ENCODE results near the gene CBX2.

DNA sequence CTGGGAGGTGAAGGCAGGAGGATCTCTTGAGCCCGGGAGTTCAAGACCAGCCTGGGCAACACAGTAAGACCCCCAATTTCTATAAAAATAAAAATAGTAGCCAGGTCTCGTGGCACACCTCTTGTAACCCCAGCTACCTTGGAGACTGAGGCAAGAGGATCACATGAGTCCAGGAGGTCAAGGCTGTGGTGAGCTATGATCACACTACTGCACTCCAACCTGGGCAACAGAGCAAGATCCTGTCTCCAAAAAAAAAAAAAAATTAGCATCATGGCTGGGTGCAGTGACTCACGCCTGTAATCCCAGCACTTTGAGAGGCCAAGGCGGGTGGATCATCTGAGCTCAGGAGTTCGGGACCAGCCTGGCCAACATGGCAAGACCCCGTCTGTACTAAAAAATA is 6.7 kb upstream of the CBX2 start:
- TF ChIP-seq, protein P1, sequence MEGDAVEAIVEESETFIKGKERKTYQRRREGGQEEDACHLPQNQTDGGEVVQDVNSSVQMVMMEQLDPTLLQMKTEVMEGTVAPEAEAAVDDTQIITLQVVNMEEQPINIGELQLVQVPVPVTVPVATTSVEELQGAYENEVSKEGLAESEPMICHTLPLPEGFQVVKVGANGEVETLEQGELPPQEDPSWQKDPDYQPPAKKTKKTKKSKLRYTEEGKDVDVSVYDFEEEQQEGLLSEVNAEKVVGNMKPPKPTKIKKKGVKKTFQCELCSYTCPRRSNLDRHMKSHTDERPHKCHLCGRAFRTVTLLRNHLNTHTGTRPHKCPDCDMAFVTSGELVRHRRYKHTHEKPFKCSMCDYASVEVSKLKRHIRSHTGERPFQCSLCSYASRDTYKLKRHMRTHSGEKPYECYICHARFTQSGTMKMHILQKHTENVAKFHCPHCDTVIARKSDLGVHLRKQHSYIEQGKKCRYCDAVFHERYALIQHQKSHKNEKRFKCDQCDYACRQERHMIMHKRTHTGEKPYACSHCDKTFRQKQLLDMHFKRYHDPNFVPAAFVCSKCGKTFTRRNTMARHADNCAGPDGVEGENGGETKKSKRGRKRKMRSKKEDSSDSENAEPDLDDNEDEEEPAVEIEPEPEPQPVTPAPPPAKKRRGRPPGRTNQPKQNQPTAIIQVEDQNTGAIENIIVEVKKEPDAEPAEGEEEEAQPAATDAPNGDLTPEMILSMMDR (IDR thresholded peaks at IDR 0.05; ENCODE audit: low read length): no peak
- no peak for TF ChIP-seq EZH2 (IDR thresholded peaks at IDR 0.05; ENCODE audit: borderline replicate concordance, low read length)
